PC-3 (cell line): ENCODE results near the gene PCDHGC3. TPM values are rescaled to one million over a fixed set of nuclear protein-coding genes. Genes with fewer than 3 reads are reported as not detected.

ENCODE experiments used
- ATAC-seq: fragments of 200-7000 bp; cut with Tn5 transposase; 2 replicates; pipeline ENCODE4 v1.9.1; 2020; ENCODE audit warnings: mild to moderate bottlenecking, moderate library complexity
- BruUV-seq: library from RNA; stranded (reverse); fragments of 400-500 nt; replicated peaks from 2 replicates; lab custom pipeline; 2021; lab: Mats Ljungman, UMichigan
- CTCF ChIA-PET: fragments of 300-600 bp; sonication (Branson Sonifier 250); formaldehyde crosslinking; loops from one replicate; lab custom pipeline; 2022; ENCODE audit warnings: antibody characterized with exemption; lab: Charles Lee
- POLR2A ChIA-PET: fragments of 300-600 bp; sonication (Branson Sonifier 250); formaldehyde crosslinking; loops from one replicate; lab custom pipeline; 2022; ENCODE audit warnings: antibody characterized with exemption; ENCODE audit not compliant: unreplicated experiment; lab: Charles Lee
- DNase-seq: peaks from one replicate; pipeline ENCODE4 v3.0.0-alpha.2; 2015
- H2AFZ ChIP-seq: fragments of 300-600 bp; sonication (generic); 2 replicates; pipeline ENCODE4 v1.6.0; 2016; ENCODE audit warnings: antibody characterized with exemption, low read length
- H3F3A ChIP-seq: fragments of 300-600 bp; sonication (generic); one replicate; pipeline ENCODE4 v1.6.0; 2017; ENCODE audit warnings: antibody characterized with exemption, low read length, control low read depth, mild to moderate bottlenecking; ENCODE audit not compliant: unreplicated experiment
- H3K27ac ChIP-seq: fragments of 300-600 bp; sonication (generic); 2 replicates; pipeline ENCODE4 v1.5.1; 2016; ENCODE audit warnings: mild to moderate bottlenecking, low read length
- H3K27me3 ChIP-seq: fragments of 300-600 bp; sonication (generic); 2 replicates; pipeline ENCODE4 v1.6.1; 2016; ENCODE audit warnings: low read length, mixed read lengths
- H3K36me3 ChIP-seq: fragments of 300-600 bp; sonication (generic); 2 replicates; pipeline ENCODE4 v1.6.1; 2016; ENCODE audit warnings: low read depth, mixed run types, low read length, mixed read lengths
- H3K4me1 ChIP-seq: fragments of 300-600 bp; sonication (generic); 2 replicates; pipeline ENCODE4 v1.5.1; 2016; ENCODE audit warnings: low read length; ENCODE audit not compliant: insufficient read depth
- H3K4me2 ChIP-seq: fragments of 300-600 bp; sonication (generic); 2 replicates; pipeline ENCODE4 v1.6.0; 2016; ENCODE audit warnings: low read length
- H3K4me3 ChIP-seq: fragments of 300-600 bp; sonication (generic); 2 replicates; pipeline ENCODE4 v1.5.1; 2016; ENCODE audit warnings: mild to moderate bottlenecking, low read length, mixed read lengths
- H3K79me2 ChIP-seq: fragments of 300-600 bp; sonication (generic); 2 replicates; pipeline ENCODE4 v1.6.1; 2017; ENCODE audit warnings: low read length, mixed read lengths
- H3K9ac ChIP-seq: fragments of 300-600 bp; sonication (generic); 2 replicates; pipeline ENCODE4 v1.6.0; 2016; ENCODE audit warnings: mild to moderate bottlenecking, low read length
- H3K9me2 ChIP-seq: fragments of 300-600 bp; sonication (generic); replicated peaks from 2 replicates; pipeline ENCODE4 v1.6.1; 2016; ENCODE audit warnings: mixed run types, low read length, mixed read lengths
- H3K9me3 ChIP-seq: fragments of 300-600 bp; sonication (generic); 2 replicates; pipeline ENCODE4 v1.6.1; 2016; ENCODE audit warnings: low read length, mixed read lengths
- H4K20me1 ChIP-seq: fragments of 300-600 bp; sonication (generic); 2 replicates; pipeline ENCODE4 v1.6.1; 2016; ENCODE audit warnings: low read length, mixed read lengths
- EZH2 ChIP-seq: fragments of 300-600 bp; sonication (generic); IDR thresholded peaks from one replicate; pipeline ENCODE4 v1.6.1; 2017; ENCODE audit warnings: antibody characterized with exemption, mild to moderate bottlenecking, low read length; ENCODE audit not compliant: unreplicated experiment
- EZH2phosphoT487 ChIP-seq: fragments of 300-600 bp; sonication (generic); IDR thresholded peaks from 2 replicates; pipeline ENCODE4 v1.6.1; 2018; ENCODE audit warnings: mild to moderate bottlenecking, antibody characterized with exemption, low read length, borderline replicate concordance
- intact Hi-C: fragments of 100-400 bp; cut with micrococcal nuclease; formaldehyde crosslinking; loops from 2 replicates; pipeline ENCODE4 v1.9.0; 2023
- total RNA-seq: library from RNA; depleted of rRNA; stranded (reverse); fragments of >200 nt; gene quantifications from 2 replicates; pipeline ENCODE4 v1.2.3, GENCODE V29; 2014
- TF ChIP-seq, protein P1 (sequence below): fragments of 300-600 bp; sonication (generic); conservative IDR thresholded peaks from 2 replicates; pipeline ENCODE4 v1.5.1; 2017; ENCODE audit warnings: antibody characterized with exemption, low read depth, mild to moderate bottlenecking, low read length

The PCDHGC3 gene
- total RNA-seq, 1 experiment from 2014 or later: 2.1 TPM

- ChIA-PET CTCF (no interaction called here), POLR2A (no interaction called here)
- Histone ChIP-seq H3K27ac (no peak overlapping the region), H3K9me2 (no peaks in the 10 kb centered on the region), H3K79me2 (no peaks in the 10 kb centered on the region), H3K36me3 (no peaks in the 10 kb centered on the region), H3K4me1 (no peaks in the 10 kb centered on the region), H3K9ac (no peak overlapping the region), H3F3A (no peaks in the 10 kb centered on the region), H3K4me2 (no peak overlapping the region), H2AFZ (no peak overlapping the region), H3K9me3 (0 out of 2 replicates have a peak, but pooled peaks cover 4% of the 10 kb centered on the region), H3K4me3 (no peak overlapping the region), H3K27me3 (no peaks in the 10 kb centered on the region), H4K20me1 (no peaks in the 10 kb centered on the region)
- BruUV-seq: no TSS peak
- intact Hi-C loops: no loop called here
- TF ChIP-seq, protein P1, sequence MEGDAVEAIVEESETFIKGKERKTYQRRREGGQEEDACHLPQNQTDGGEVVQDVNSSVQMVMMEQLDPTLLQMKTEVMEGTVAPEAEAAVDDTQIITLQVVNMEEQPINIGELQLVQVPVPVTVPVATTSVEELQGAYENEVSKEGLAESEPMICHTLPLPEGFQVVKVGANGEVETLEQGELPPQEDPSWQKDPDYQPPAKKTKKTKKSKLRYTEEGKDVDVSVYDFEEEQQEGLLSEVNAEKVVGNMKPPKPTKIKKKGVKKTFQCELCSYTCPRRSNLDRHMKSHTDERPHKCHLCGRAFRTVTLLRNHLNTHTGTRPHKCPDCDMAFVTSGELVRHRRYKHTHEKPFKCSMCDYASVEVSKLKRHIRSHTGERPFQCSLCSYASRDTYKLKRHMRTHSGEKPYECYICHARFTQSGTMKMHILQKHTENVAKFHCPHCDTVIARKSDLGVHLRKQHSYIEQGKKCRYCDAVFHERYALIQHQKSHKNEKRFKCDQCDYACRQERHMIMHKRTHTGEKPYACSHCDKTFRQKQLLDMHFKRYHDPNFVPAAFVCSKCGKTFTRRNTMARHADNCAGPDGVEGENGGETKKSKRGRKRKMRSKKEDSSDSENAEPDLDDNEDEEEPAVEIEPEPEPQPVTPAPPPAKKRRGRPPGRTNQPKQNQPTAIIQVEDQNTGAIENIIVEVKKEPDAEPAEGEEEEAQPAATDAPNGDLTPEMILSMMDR: no peak
- TF ChIP-seq EZH2phosphoT487 (no peak), EZH2 (no peak)
- DNase-seq (no peak), ATAC-seq (no peak)
These were observed 41.8 kb upstream of the PCDHGC3 start for GRCh38 chr5:141434006-141434405.

GRCh38 chr5:141437221-141437620 is 38.5 kb upstream of the PCDHGC3 start:
- BruUV-seq: no TSS peak
- Histone ChIP-seq H3K9me2 (no peaks in the 10 kb centered on the region), H3K9ac (no peak overlapping the region), H3K27ac (no peak overlapping the region), H3K79me2 (no peaks in the 10 kb centered on the region), H3K4me2 (no peak overlapping the region), H3K9me3 (no peaks in the 10 kb centered on the region), H3F3A (no peaks in the 10 kb centered on the region), H3K4me1 (no peaks in the 10 kb centered on the region), H3K4me3 (no peak overlapping the region), H2AFZ (no peak overlapping the region), H4K20me1 (no peaks in the 10 kb centered on the region), H3K27me3 (no peaks in the 10 kb centered on the region), H3K36me3 (no peaks in the 10 kb centered on the region)
- ChIA-PET CTCF (no interaction called here), POLR2A (no interaction called here)
- DNase-seq (no peak), ATAC-seq (no peak)
- intact Hi-C loops: no loop called here
- TF ChIP-seq, protein P1: no peak

- POLR2A ChIA-PET: no interaction called here
- no peak for DNase-seq
- intact Hi-C loops: no loop called here
These were observed 36.2 kb upstream of the PCDHGC3 start for GRCh38 chr5:141439411-141440141.

More at GRCh38 chr5:141439411-141440141, 36.2 kb upstream of the PCDHGC3 start:
- Histone ChIP-seq H3K4me2 (no peak overlapping the region), H3K79me2 (no peaks in the 10 kb centered on the region), H2AFZ (no peak overlapping the region), H3K27ac (no peak overlapping the region), H3K9ac (no peak overlapping the region), H3F3A (no peaks in the 10 kb centered on the region), H3K4me1 (no peaks in the 10 kb centered on the region), H3K9me3 (0 out of 2 replicates have a peak, but pooled peaks cover 2% of the 10 kb centered on the region), H4K20me1 (no peaks in the 10 kb centered on the region), H3K4me3 (no peak overlapping the region), H3K9me2 (no peaks in the 10 kb centered on the region), H3K36me3 (no peaks in the 10 kb centered on the region), H3K27me3 (no peaks in the 10 kb centered on the region)
- ATAC-seq: no peak
- TF ChIP-seq, protein P1: no peak
- TF ChIP-seq EZH2phosphoT487 (no peak), EZH2 (no peak)
- no TSS peak for BruUV-seq
- CTCF ChIA-PET: no interaction called here
